Parathyroid adenoma (tissue), 2 donors: ENCODE results near the gene ENDOV.

ENCODE experiments used
- H2AFZ ChIP-seq: fragments of 300-600 bp; sonication (generic); one replicate; pipeline ENCODE4 v1.7.0; 2017; ENCODE audit warnings: antibody characterized with exemption, mild to moderate bottlenecking
- H3K27ac ChIP-seq: fragments of 300-600 bp; sonication (generic); one replicate; pipeline ENCODE4 v1.7.0; 2017
- H3K27me3 ChIP-seq: fragments of 300-600 bp; sonication (generic); one replicate; pipeline ENCODE4 v1.7.0; 2017; ENCODE audit warnings: low read length; ENCODE audit not compliant: control insufficient read depth, insufficient read depth
- H3K36me3 ChIP-seq: fragments of 300-600 bp; sonication (generic); one replicate; pipeline ENCODE4 v1.7.0; 2017; ENCODE audit warnings: low read length; ENCODE audit not compliant: control insufficient read depth, insufficient read depth
- H3K4me1 ChIP-seq: fragments of 300-600 bp; sonication (generic); one replicate; pipeline ENCODE4 v1.7.0; 2017; ENCODE audit warnings: control low read depth
- H3K4me2 ChIP-seq: fragments of 300-600 bp; sonication (generic); one replicate; pipeline ENCODE4 v1.7.0; 2017; ENCODE audit warnings: low read length
- H3K4me3 ChIP-seq: fragments of 300-600 bp; sonication (generic); one replicate; pipeline ENCODE4 v1.7.0; 2017; ENCODE audit warnings: low read depth, low read length
- H3K79me2 ChIP-seq: fragments of 300-600 bp; sonication (generic); one replicate; pipeline ENCODE4 v1.7.0; 2017; ENCODE audit warnings: control low read depth
- H3K9ac ChIP-seq: fragments of 300-600 bp; sonication (generic); one replicate; pipeline ENCODE4 v1.7.0; 2017; ENCODE audit warnings: mild to moderate bottlenecking
- H3K9me3 ChIP-seq: fragments of 300-600 bp; sonication (generic); one replicate; pipeline ENCODE4 v1.7.0; 2017; ENCODE audit warnings: low read length; ENCODE audit not compliant: control insufficient read depth
- TF ChIP-seq, protein P1 (sequence below): fragments of 300-600 bp; sonication (generic); IDR thresholded peaks from one replicate; pipeline ENCODE4 v1.7.0; 2017; ENCODE audit warnings: antibody characterized with exemption, mild to moderate bottlenecking
- donor health status: primary hyperparathyroidism.

Gene ENDOV

DNA sequence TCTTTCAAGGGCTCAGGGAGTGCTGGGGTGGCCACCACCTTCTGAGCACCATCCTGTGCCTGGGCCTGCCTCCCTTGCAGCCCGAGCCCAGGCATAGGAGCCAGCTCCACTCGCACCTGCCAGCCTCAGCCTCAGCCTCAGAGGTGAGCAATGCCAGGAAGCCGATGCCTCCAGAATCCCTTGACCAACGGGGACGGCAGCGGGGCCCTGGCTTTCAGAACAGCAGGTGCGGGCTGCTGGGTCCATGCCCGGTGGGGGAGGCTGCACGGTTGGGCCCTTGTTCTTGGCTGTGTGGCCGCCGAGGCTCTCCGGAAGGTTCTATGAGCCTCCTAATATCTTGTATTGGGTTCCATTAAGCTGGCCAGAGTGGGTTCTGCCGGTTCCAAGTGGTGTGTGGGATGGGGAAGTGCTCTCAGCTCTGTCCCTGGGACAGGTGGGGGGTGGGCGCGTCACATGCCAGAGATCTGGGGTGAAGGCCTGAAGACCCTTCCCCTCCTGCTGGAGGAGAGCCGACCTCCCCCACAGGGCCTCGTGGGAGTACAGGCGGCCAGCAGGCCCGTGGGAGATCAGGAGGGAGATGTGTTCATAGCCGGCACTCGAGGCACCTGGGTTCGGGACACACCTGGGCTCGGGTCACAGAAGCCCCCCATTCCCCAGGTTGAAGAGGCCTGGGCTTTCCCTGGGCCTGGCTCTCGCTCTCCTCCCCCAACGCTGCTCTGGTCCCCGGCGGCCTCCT, 34.4 kb downstream of the ENDOV start:
- H3K4me1 ChIP-seq, result peaks cover 6% of the 10 kb centered on the region
- H3K9me3 ChIP-seq, result no peaks in the 10 kb centered on the region
- TF ChIP-seq, protein P1, sequence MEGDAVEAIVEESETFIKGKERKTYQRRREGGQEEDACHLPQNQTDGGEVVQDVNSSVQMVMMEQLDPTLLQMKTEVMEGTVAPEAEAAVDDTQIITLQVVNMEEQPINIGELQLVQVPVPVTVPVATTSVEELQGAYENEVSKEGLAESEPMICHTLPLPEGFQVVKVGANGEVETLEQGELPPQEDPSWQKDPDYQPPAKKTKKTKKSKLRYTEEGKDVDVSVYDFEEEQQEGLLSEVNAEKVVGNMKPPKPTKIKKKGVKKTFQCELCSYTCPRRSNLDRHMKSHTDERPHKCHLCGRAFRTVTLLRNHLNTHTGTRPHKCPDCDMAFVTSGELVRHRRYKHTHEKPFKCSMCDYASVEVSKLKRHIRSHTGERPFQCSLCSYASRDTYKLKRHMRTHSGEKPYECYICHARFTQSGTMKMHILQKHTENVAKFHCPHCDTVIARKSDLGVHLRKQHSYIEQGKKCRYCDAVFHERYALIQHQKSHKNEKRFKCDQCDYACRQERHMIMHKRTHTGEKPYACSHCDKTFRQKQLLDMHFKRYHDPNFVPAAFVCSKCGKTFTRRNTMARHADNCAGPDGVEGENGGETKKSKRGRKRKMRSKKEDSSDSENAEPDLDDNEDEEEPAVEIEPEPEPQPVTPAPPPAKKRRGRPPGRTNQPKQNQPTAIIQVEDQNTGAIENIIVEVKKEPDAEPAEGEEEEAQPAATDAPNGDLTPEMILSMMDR, result no peak
- H3K27ac ChIP-seq, result no peak overlapping the region
- no peak overlapping the region for H3K9ac ChIP-seq
- no peak overlapping the region for H2AFZ ChIP-seq
- no peak overlapping the region for H3K4me2 ChIP-seq
- H3K36me3 ChIP-seq, result no peaks in the 10 kb centered on the region
- H3K4me3 ChIP-seq, result no peak overlapping the region
- H3K79me2 ChIP-seq, result no peaks in the 10 kb centered on the region
- H3K27me3 ChIP-seq, result no peaks in the 10 kb centered on the region

DNA sequence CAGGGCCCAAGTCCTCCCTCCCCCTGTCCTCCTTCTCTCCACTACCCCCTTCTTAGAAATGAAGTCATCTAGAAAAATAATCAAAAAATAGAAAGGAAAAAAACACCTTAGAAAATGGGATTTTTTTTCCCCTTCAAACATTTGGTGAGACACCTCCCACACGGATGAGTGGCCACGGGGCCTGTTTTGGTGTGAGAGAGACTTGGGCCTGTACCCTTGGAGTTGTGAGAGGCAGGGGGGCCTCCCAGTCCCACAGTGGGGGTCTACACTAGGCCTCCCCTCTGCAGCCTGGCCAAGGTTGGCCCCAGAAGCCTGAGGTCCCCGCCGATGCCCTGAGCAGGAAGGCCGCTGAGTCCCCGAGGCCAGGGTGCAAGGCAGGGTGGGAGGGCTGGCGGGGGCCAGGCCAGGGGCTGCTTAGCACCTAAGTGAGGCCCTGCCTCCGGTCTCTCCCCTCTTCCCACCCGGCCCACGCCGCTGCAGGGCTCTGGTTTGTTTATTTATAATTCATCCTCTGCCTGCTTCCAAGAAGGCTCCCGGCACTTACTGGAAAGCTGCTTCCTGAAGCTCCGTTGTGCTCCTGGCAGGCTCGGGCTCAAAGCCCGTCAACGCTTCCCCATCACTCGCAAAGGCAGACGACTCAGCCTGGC, 35.1 kb downstream of the ENDOV start:
- H3K4me3 ChIP-seq, result no peak overlapping the region
- H3K4me1 ChIP-seq, result peaks cover 6% of the 10 kb centered on the region
- H3K36me3 ChIP-seq, result no peaks in the 10 kb centered on the region
- H3K79me2 ChIP-seq, result no peaks in the 10 kb centered on the region
- H3K27ac ChIP-seq, result no peak overlapping the region
- H3K9ac ChIP-seq, result no peak overlapping the region
- no peak overlapping the region for H3K4me2 ChIP-seq
- no peaks in the 10 kb centered on the region for H3K27me3 ChIP-seq
- H3K9me3 ChIP-seq, result no peaks in the 10 kb centered on the region
- TF ChIP-seq, protein P1, result no peak
- H2AFZ ChIP-seq, result no peak overlapping the region

DNA sequence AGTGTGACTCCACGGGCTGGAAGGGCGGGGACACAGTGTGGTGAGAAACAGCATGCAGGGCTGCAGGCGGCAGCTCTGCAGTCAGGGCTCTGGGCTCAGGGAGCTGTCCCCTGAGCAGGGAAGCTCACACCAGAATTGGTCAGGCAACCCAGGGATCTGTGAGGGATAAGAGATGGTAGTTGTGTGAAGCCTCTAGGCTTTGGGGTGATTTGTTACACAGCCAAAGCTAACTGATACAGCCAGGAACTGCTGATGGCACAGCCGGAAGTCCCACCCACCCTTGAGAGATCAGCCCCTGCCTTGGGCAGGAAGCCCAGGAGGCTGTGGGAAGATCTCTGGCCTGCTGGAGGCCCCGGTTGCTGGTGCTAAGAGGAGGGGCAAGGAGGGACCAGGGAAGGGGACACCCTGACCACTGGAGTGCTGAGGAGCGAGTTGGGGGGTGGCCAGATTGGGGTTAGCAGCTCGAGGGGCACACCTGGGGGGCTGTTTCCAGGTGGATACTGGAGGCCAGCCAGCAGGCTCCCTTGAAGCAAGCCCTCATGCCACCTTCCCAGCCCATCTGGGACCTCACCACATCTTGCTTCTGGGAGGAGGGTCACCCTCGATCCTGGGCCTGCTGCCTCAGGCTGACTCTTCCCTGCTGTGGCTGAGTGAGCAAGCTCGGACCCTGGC, 36.3 kb downstream of the ENDOV start:
- H3K4me1 ChIP-seq, result peaks cover 9% of the 10 kb centered on the region
- H3K9me3 ChIP-seq, result no peaks in the 10 kb centered on the region
- H3K27ac ChIP-seq, result no peak overlapping the region
- TF ChIP-seq, protein P1, result no peak
- no peaks in the 10 kb centered on the region for H3K27me3 ChIP-seq
- H3K4me2 ChIP-seq, result no peak overlapping the region
- H3K36me3 ChIP-seq, result no peaks in the 10 kb centered on the region
- H3K79me2 ChIP-seq, result no peaks in the 10 kb centered on the region
- H3K4me3 ChIP-seq, result no peak overlapping the region
- H3K9ac ChIP-seq, result no peak overlapping the region
- no peak overlapping the region for H2AFZ ChIP-seq

DNA sequence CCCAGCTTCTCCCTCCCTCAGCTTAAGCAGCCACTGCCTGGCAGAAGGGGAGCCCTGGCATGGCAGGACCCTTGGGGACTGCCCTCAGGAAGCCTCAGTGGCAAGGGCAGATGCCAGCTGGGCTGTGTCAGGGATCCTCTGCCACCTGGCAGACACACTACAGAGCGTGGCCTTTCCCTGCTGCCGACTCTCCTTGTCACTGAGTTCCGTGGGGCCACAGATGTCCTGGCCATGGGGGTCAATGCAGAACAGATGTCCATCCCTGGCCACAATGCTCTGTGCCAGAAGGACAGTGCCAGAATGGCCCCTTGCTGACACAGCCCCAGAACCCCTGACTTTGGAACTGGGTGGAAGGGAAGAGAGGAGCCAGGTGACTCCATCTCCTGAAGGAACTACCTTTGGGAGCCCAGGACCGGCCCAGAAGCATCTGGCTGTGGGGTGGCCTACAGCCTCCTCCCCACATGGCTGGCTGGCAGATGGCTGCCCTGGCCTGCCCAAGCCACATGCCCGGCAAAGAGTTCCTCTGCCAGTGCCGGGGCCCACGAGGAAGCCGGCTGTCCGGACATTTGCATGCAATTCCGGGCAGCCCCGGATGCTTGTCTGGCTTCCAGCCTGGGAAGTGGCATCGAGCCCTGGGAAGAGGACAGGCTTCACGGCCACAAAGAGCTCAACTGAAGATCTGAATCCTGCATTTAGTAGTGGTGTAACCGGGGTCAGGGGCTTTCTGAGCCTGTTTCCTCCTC, 37.4 kb downstream of the ENDOV start:
- TF ChIP-seq, protein P1, result no peak
- H3K27me3 ChIP-seq, result no peaks in the 10 kb centered on the region
- no peak overlapping the region for H2AFZ ChIP-seq
- no peak overlapping the region for H3K27ac ChIP-seq
- no peaks in the 10 kb centered on the region for H3K9me3 ChIP-seq
- H3K4me3 ChIP-seq, result no peak overlapping the region
- no peaks in the 10 kb centered on the region for H3K79me2 ChIP-seq
- H3K36me3 ChIP-seq, result no peaks in the 10 kb centered on the region
- H3K4me2 ChIP-seq, result no peak overlapping the region
- H3K9ac ChIP-seq, result no peak overlapping the region
- H3K4me1 ChIP-seq, result peaks cover 9% of the 10 kb centered on the region
